GM18498 (cell line): ENCODE data around the gene MRPS22.
"Not testable (repeated sequence)": the region's sequence is repeated elsewhere in the genome, so short reads cannot be mapped to it uniquely, and the experiment has no call there.

Source experiments
- ATAC-seq: cut with Tn5 transposase; IDR thresholded peaks from one replicate; pipeline ENCODE4 v1.9.1; 2021; ENCODE audit warnings: mild to moderate bottlenecking, moderate library complexity; ENCODE audit not compliant: unreplicated experiment

MRPS22 gene

DNA sequence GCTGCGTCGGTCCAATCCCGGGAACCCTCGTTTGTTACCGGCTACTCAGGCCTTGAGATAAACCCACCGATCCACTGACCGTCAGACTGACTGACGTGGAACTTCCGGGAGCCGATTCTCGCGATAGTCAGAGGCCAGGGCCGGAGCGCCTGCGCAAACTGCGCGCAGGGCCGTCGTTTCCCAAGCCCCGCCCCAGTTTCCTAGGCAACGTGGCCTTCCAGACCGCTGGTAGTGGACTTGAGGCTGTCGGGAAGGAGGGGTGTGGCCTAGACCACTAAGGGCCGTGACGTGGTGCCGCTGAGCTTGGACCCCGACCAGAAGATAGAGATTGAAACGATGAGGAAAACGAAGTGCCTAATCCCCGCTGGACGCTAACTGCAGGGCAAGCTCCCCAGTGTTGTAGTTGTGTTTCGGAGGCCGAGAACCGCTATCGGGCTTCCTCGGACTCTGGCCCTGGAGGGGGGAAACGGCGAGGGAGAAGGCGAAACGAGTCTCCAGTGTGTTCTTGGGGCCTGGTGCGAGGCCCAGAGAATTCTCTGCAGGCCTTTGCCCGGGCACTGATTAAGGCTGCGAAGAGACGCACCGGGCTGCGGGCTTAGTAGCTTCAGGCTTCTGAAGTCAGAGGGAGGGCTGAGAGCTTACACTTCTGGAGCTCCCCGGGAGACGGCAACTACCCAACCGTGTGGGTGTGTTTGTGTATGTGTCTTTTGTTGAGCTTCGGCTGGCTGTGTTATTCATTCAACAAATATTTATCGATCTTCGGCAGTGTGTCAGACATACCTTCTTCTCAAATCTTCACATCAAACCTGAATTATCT lies 45.9 kb downstream of the MRPS22 start, which contains the start of gene COPB2:
Gene COPB2, minus strand, starts transcription at position 96 of the 817 bp plus-strand sequence. CDS start 97 bp downstream, outside the sequence.
- peak; percentile 98 for ATAC-seq

DNA sequence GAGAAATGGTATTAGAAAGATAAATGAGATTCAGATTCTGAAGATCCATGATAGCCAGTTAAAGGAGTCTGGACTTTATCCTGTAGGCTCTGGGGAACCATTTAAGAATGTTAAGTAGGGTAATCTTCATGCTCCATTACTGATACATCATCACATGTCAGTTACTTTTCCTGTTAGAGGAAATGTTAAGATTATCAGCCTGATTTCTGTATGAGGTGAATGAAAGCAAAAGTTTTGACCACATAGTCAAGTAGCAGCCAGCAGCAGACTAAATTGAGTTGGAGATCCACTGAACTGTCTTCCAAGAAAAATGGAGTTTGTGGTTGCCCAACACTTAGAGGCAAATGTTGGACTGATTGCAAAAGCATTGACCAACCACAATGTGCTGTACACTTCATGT lies 50.3 kb downstream of the MRPS22 start:
- ATAC-seq, result no peak

- ATAC-seq, result no peak
Observed at GRCh38 chr3:139396707-139397106, 52.9 kb downstream of the MRPS22 start.

DNA sequence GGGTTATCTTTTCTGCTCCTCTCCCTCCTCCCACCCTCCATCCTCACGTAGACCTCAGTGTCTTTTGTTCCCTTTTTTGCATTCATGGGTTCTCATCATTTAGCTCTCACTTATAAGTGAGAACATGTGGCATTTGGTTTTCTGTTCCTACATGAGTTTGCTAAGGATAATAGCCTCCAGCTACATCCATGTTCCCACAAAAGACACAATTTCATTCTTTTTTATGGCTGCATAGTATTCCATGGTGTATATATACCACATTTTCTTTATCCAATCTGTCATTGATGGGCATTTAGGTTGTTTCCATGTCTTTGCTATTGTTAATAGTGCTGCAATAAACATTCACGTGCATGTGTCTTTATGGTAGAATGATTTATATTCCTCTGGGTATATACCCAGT lies 57.3 kb downstream of the MRPS22 start:
- not testable (repeated sequence) for ATAC-seq
